Measurements from ENCODE around the gene RIMBP3B. TPM values are rescaled to one million over a fixed set of nuclear protein-coding genes. Genes with fewer than 3 reads are reported as not detected.
"Not testable (repeated sequence)": the region's sequence is repeated elsewhere in the genome, so short reads cannot be mapped to it uniquely, and the experiment has no call there.

Gene RIMBP3B
- total RNA-seq, 2 experiments from 2014 or later: 0.11 to 0.36 TPM

DNA sequence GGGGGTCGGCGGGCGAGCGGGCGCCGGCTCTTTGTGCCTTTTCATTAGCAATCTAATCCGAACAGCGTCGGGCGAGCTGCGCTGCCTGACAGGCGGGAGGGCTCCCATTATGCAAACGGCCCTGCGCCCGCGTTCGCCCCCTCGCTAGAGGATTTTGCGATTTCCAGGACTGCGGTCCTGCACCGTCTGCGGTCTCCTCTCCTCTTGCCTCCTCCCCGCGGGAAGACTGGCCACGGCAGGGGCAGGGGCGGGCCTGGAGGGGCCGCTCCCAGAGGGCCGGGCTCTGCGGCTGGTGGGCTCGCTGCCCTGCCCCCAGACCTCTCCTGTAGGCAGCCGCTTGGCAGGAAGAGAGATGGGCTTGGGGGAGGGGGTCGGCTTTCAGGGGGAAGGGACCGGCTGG, 34.3 kb downstream of the RIMBP3B start:
- intact Hi-C loops (cut with DNase I, micrococcal nuclease); H3K36me3 ChIP-seq (ENCODE audit: insufficient read depth, low read length); H3K27ac Mint-ChIP-seq; H3K4me1 Mint-ChIP-seq (ENCODE audit: low read depth); H3K27me3 ChIP-seq (ENCODE audit: control insufficient read depth in 1 of 2, insufficient read depth in 2 of 2, low read length in 2 of 2); H3K27ac ChIP-seq (ENCODE audit: low read depth in 1 of 2, low read length in 2 of 2); ATAC-seq (ENCODE audit: poor library complexity); H3K9me3 Mint-ChIP-seq; H3K4me1 ChIP-seq (ENCODE audit: insufficient read depth, low read length); CTCF ChIA-PET; POLR2A ChIA-PET; H3K27me3 Mint-ChIP-seq; H3K36me3 Mint-ChIP-seq (ENCODE audit: low read depth); H3K9me3 ChIP-seq (ENCODE audit: control insufficient read depth in 1 of 2, insufficient read depth in 1 of 2, low read length in 2 of 2): not testable (repeated sequence)
- peak overlapping the region; percentile 66 for H3K4me3 Mint-ChIP-seq
- DNase-seq: peak in 6 of 14 experiments; percentile 1 to 38 (median 6)
- peak overlapping the region; percentile 35 for H3K4me3 ChIP-seq (ENCODE audit: low read length)

DNA sequence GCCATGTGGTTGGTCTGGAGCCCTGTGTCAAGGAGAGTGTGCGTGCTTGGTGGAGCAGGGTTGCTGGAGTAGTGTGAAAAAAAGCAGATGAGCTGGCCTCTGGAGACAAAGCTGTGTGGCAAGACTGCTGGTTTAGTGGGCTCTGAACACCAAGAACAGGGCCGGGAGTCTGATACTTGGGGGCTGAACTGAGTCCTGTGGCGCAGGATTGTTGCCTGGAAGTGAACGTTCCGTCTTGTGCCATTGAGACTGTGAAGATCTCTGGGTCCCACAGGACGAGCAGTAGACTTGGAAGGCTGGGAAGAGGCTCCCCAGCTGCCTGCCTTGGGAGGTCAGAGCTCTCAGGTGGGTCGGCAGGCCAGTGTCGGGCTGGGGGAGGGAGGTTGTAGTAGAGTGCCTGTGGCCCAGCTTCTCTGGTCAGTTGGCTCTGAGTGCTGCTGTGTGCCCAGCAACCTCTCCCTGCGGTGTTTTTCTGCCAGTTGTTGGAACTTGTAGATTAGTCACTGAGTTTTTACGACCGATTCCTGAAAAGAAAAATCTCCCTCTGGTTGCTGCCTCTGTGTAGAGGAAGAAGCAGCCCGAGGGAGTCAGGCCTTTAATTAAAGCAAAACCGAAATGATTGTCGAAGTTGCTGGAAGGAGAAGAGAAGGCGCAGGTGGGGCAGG, 35.6 kb downstream of the RIMBP3B start:
- H3K27ac ChIP-seq (ENCODE audit: low read depth in 1 of 2, low read length in 2 of 2); H3K4me3 ChIP-seq (ENCODE audit: low read length); CTCF ChIA-PET; H3K4me3 Mint-ChIP-seq; H3K27ac Mint-ChIP-seq; H3K36me3 ChIP-seq (ENCODE audit: insufficient read depth, low read length); H3K27me3 Mint-ChIP-seq; H3K4me1 ChIP-seq (ENCODE audit: insufficient read depth, low read length); intact Hi-C loops (cut with DNase I, micrococcal nuclease); H3K4me1 Mint-ChIP-seq (ENCODE audit: low read depth); DNase-seq; H3K36me3 Mint-ChIP-seq (ENCODE audit: low read depth); H3K27me3 ChIP-seq (ENCODE audit: control insufficient read depth in 1 of 2, insufficient read depth in 2 of 2, low read length in 2 of 2); POLR2A ChIA-PET; ATAC-seq (ENCODE audit: poor library complexity); H3K9me3 ChIP-seq (ENCODE audit: control insufficient read depth in 1 of 2, insufficient read depth in 1 of 2, low read length in 2 of 2); H3K9me3 Mint-ChIP-seq: not testable (repeated sequence)

GRCh38 chr22:21420180-21420763, 36.7 kb downstream of the RIMBP3B start:
- H3K4me1 Mint-ChIP-seq (ENCODE audit: low read depth); H3K4me3 ChIP-seq (ENCODE audit: low read length); H3K27ac Mint-ChIP-seq; intact Hi-C loops (cut with DNase I, micrococcal nuclease); H3K9me3 Mint-ChIP-seq; H3K27me3 Mint-ChIP-seq; H3K36me3 Mint-ChIP-seq (ENCODE audit: low read depth); H3K27me3 ChIP-seq (ENCODE audit: control insufficient read depth in 1 of 2, insufficient read depth in 2 of 2, low read length in 2 of 2); H3K4me1 ChIP-seq (ENCODE audit: insufficient read depth, low read length); POLR2A ChIA-PET; H3K27ac ChIP-seq (ENCODE audit: low read depth in 1 of 2, low read length in 2 of 2); CTCF ChIA-PET; H3K9me3 ChIP-seq (ENCODE audit: control insufficient read depth in 1 of 2, insufficient read depth in 1 of 2, low read length in 2 of 2); H3K4me3 Mint-ChIP-seq; H3K36me3 ChIP-seq (ENCODE audit: insufficient read depth, low read length): not testable (repeated sequence)
- peak; percentile 82 for ATAC-seq (ENCODE audit: poor library complexity)
- DNase-seq: peak in 2 of 14 experiments; percentile 7 to 29

DNA sequence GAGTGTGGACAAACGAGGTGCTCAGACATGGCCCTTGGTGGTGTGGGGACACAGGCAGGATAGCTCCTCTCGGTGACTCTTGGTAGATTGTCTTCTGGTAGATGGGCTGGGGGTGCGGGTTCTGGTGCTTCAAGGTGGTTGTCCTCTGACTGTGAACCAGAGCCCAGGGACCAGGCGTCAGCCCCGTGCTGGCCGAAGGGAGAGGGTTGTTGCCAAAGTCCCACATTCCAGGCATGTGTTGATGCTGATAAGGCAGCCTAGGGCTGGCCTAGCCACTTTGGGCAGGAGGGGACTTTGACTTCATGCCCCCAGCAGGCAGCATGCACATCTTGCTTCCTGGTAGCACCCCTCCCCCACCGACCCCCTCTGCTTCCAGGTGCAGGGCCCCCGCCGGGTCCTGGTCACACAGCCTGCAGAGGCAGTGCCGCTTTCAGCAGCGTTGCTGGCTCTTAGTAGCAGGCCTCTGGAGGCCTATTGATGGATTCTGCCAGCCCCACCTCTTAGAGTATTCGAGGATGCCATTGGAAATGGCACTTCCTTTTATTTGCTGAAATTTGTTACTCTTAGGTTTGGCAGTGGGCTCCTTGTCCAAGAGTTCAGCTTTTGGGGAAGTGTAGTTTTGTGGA, 40.6 kb downstream of the RIMBP3B start:
- H3K36me3 ChIP-seq (ENCODE audit: insufficient read depth, low read length); H3K9me3 ChIP-seq (ENCODE audit: control insufficient read depth in 1 of 2, insufficient read depth in 1 of 2, low read length in 2 of 2); H3K27me3 ChIP-seq (ENCODE audit: control insufficient read depth in 1 of 2, insufficient read depth in 2 of 2, low read length in 2 of 2); H3K4me1 ChIP-seq (ENCODE audit: insufficient read depth, low read length); H3K4me3 ChIP-seq (ENCODE audit: low read length); ATAC-seq (ENCODE audit: poor library complexity); CTCF ChIA-PET; intact Hi-C loops (cut with DNase I, micrococcal nuclease); H3K4me1 Mint-ChIP-seq (ENCODE audit: low read depth); H3K36me3 Mint-ChIP-seq (ENCODE audit: low read depth); H3K9me3 Mint-ChIP-seq; H3K27ac ChIP-seq (ENCODE audit: low read depth in 1 of 2, low read length in 2 of 2); H3K27me3 Mint-ChIP-seq; H3K4me3 Mint-ChIP-seq; POLR2A ChIA-PET; H3K27ac Mint-ChIP-seq; DNase-seq: not testable (repeated sequence)

DNA sequence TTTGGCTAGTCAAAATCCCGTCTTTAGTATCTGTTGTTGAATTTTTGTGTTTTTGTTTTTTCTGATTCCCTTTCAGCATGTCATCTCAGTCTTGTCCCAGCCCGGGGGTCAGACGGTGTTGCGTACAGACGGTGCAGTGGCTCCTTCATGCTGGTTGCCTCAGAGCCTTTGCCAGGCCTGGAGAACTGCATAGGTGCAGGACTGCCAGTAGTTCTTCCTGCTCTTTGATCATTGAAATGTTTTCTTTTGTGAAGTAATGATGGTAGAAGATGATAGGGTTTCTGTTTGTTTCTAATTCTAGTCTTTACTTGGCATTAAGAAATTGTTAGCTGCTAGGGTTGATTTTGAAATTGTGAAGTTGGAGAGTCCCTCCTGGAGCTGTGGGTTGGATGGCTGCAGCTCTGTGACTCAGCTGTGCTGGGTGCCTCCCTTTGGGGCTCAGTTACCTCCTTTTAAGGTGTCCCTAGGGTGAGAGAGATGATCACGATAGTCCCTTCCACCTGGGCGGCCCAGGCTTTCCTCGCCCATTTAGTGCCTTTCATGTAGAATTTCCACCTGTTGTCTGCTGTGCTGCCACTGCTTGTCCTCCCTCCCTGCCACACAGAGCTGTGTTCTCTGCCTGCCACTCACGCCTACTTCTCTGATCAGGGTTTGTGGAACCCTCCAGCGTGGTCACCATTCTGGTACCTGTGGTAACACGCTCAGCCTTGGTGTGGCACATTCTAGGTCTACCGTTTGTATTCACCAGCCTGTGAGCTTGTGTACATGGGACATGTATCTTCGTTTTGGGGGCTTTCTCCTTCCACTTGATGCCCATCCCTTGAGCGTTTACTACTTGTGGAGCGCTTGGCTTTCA, 51.1 kb downstream of the RIMBP3B start:
- peak; percentile 93 for ATAC-seq (ENCODE audit: poor library complexity)
- H3K27me3 Mint-ChIP-seq; H3K36me3 Mint-ChIP-seq (ENCODE audit: low read depth); H3K4me3 ChIP-seq (ENCODE audit: low read length); H3K4me3 Mint-ChIP-seq; DNase-seq; H3K36me3 ChIP-seq (ENCODE audit: insufficient read depth, low read length); H3K4me1 ChIP-seq (ENCODE audit: insufficient read depth, low read length); intact Hi-C loops (cut with DNase I, micrococcal nuclease); CTCF ChIA-PET; H3K27ac ChIP-seq (ENCODE audit: low read depth in 1 of 2, low read length in 2 of 2); H3K27ac Mint-ChIP-seq; H3K9me3 ChIP-seq (ENCODE audit: control insufficient read depth in 1 of 2, insufficient read depth in 1 of 2, low read length in 2 of 2); H3K4me1 Mint-ChIP-seq (ENCODE audit: low read depth); H3K9me3 Mint-ChIP-seq; POLR2A ChIA-PET; H3K27me3 ChIP-seq (ENCODE audit: control insufficient read depth in 1 of 2, insufficient read depth in 2 of 2, low read length in 2 of 2): not testable (repeated sequence)

- H3K4me1 Mint-ChIP-seq (ENCODE audit: low read depth); H3K27ac Mint-ChIP-seq; CTCF ChIA-PET; ATAC-seq (ENCODE audit: poor library complexity); H3K27me3 Mint-ChIP-seq; H3K4me3 ChIP-seq (ENCODE audit: low read length); H3K36me3 ChIP-seq (ENCODE audit: insufficient read depth, low read length); H3K27ac ChIP-seq (ENCODE audit: low read depth in 1 of 2, low read length in 2 of 2); H3K9me3 ChIP-seq (ENCODE audit: control insufficient read depth in 1 of 2, insufficient read depth in 1 of 2, low read length in 2 of 2); DNase-seq; POLR2A ChIA-PET; intact Hi-C loops (cut with DNase I, micrococcal nuclease); H3K27me3 ChIP-seq (ENCODE audit: control insufficient read depth in 1 of 2, insufficient read depth in 2 of 2, low read length in 2 of 2); H3K4me1 ChIP-seq (ENCODE audit: insufficient read depth, low read length); H3K36me3 Mint-ChIP-seq (ENCODE audit: low read depth); H3K4me3 Mint-ChIP-seq; H3K9me3 Mint-ChIP-seq: not testable (repeated sequence)
These were observed 52.7 kb downstream of the RIMBP3B start for GRCh38 chr22:21435998-21436810.

All from CD4-positive, alpha-beta T cell (primary cell).